Measurements from ENCODE around the gene HYAL1.

HYAL1 gene

GRCh38 chr3:50302095-50303012 lies 1.0 kb downstream of the HYAL1 start:
- no peak for DNase-seq (ENCODE audit: low read depth)
- TF ChIP-seq, protein P1, sequence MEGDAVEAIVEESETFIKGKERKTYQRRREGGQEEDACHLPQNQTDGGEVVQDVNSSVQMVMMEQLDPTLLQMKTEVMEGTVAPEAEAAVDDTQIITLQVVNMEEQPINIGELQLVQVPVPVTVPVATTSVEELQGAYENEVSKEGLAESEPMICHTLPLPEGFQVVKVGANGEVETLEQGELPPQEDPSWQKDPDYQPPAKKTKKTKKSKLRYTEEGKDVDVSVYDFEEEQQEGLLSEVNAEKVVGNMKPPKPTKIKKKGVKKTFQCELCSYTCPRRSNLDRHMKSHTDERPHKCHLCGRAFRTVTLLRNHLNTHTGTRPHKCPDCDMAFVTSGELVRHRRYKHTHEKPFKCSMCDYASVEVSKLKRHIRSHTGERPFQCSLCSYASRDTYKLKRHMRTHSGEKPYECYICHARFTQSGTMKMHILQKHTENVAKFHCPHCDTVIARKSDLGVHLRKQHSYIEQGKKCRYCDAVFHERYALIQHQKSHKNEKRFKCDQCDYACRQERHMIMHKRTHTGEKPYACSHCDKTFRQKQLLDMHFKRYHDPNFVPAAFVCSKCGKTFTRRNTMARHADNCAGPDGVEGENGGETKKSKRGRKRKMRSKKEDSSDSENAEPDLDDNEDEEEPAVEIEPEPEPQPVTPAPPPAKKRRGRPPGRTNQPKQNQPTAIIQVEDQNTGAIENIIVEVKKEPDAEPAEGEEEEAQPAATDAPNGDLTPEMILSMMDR (conservative IDR thresholded peaks at IDR 0.05; ENCODE audit: control insufficient read depth, insufficient read depth, low read depth, low read length): no peak
- no peak overlapping the region for H3K4me3 ChIP-seq (ENCODE audit: control insufficient read depth, low read depth, low read length)

DNA sequence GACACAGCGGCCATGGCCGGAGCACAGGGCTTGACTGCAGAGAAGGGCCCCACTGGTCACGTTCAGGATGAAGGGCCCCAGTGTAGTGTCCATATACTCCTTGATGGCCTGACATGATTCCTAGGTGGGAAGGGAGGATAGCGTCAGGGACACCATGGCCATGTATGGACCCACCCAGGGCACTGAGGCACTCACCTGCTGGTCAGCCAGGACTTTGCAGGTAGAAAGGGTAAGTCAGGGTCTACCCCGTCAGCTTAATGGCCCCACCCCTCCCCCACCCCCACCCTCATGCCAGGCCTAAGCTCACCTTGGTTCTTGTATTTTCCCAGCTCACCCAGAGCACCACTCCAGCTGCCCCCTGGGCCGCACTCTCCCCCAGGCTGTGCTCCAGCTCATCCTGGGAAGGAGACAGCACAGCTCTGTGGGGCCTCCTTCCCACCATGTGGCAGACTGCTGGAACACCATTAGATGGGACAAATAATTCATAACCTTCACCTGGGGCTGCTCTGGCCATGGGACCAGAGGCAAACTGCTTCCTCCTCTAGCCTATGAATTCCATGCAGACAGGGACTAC lies 2.6 kb downstream of the HYAL1 start:
- no peak for DNase-seq (ENCODE audit: low read depth)
- TF ChIP-seq, protein P1 (conservative IDR thresholded peaks at IDR 0.05; ENCODE audit: control insufficient read depth, insufficient read depth, low read depth, low read length): no peak
- no peak overlapping the region for H3K4me3 ChIP-seq (ENCODE audit: control insufficient read depth, low read depth, low read length)

DNA sequence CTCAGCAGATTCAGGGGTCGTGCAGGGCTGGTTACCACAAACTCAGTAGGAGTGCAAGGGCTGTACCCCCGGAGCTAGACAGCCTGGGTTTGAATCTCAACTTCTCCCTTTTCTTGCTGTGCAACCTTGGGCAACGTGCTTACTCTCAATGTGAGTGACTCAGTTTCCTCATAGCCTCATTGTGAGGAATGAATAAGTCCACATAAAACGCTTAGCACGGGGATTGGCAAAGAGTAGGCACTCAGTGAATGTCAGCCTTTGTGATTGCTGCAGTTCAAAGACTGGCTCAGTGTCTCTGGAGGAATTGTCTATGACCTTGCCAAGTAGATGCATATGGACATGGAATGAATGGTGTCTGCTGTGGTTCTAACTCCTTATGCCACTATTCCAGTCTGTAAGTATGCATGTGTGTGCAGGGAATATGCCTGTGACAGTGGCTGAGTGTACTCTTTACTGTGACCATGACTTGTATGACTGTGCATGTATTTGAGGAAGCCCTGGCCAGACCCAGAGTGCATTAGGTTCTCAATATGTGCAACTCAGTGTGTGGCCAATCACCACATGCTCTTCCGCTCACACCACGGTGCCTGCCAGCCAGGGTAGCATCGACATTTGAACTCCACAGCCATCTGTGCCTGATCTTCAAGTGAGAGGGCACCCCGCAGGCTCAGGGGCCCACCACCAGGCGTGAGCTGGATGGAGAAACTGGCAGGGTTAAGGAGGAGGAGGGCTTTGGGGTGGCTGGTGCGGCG lies 3.3 kb downstream of the HYAL1 start:
- DNase-seq (ENCODE audit: low read depth): peak; percentile 80
- peak overlapping the region; percentile 51 for H3K4me3 ChIP-seq (ENCODE audit: control insufficient read depth, low read depth, low read length)
- TF ChIP-seq, protein P1 (conservative IDR thresholded peaks at IDR 0.05; ENCODE audit: control insufficient read depth, insufficient read depth, low read depth, low read length): no peak

- TF ChIP-seq, protein P1 (conservative IDR thresholded peaks at IDR 0.05; ENCODE audit: control insufficient read depth, insufficient read depth, low read depth, low read length): no peak
- peak overlapping the region; percentile 51 for H3K4me3 ChIP-seq (ENCODE audit: control insufficient read depth, low read depth, low read length)
- no peak for DNase-seq (ENCODE audit: low read depth)
Observed at GRCh38 chr3:50299638-50299928, 3.8 kb downstream of the HYAL1 start.

DNA sequence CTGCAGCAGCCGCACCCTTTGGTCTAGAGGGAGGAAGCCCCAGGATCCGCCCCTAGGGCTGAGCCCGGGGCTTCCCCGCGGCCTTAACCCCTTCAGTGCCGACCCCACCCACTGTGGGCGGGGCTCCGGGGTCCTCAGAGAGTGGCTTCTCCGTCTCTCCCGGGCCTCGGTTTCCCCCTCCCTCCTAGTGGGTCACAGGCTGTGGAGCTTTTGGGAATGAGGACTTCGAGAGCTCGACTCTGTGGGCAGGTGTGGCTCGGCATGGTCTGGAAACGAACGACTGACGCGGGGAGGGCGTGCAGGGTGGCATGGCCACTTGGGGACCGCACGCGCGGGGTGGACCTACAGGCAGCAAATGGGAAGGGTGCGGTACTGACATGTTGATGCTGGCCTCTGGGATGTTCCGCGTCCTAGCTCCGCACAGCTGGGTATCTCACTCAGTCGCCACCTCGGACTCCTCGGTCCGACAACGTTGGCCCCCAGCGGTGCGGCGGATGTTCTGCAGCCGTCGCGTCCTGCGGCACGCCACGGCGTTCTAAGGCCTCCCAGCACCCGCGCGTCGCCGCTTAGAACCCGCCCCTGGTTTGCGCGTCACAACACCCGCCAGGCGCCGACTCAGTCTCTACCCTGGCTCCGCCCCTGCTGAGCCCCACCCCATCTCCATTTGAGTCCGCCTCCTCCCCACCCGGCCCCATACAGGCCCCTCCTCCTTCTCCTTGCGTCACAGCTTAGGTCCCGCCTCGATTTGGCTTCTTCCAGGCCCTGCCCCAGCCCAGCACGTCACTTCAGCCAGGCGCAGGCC lies 4.3 kb downstream of the HYAL1 start, which contains the start of the genes HYAL3 and NAA80:
Gene HYAL3, minus strand, starts transcription at position 570 of the 802 bp plus-strand sequence. CDS start 3,803 bp downstream, outside the sequence.
Gene NAA80, minus strand, starts transcription at position 570 of the 802 bp plus-strand sequence. CDS start 1,942 bp downstream, outside the sequence.
- peak; percentile 99 for DNase-seq (ENCODE audit: low read depth)
- TF ChIP-seq, protein P1 (conservative IDR thresholded peaks at IDR 0.05; ENCODE audit: control insufficient read depth, insufficient read depth, low read depth, low read length): peak; percentile 0
- peak within 1 kb of the TSS; percentile 86 for H3K4me3 ChIP-seq (ENCODE audit: control insufficient read depth, low read depth, low read length)

Data from fibroblast of mammary gland (primary cell).